Heart left ventricle (tissue), 16 donors: ENCODE data around the gene SGPP2. TPM values are rescaled to one million over a fixed set of nuclear protein-coding genes. Genes with fewer than 3 reads are reported as not detected.

Experiments
- ATAC-seq, 4 donors: fragments of 200-7000 bp; cut with Tn5 transposase; one replicate each; pipeline ENCODE4 v1.9.1; 2020 to 2022; ENCODE audit warnings: moderate library complexity in 4 of 4, mild to moderate bottlenecking in 3 of 4, moderate number of reproducible peaks in 1 of 4
- DNase-seq, 5 donors: peaks; one replicate each; pipeline ENCODE4 v3.0.0-alpha.2; 2020
- H3K27ac ChIP-seq, 12 donors: fragments of 200-600 bp; sonication (generic) in 4 of 12; one replicate each; pipeline versions ENCODE4 v1.5.0 to v1.8.0; 2016 to 2022; ENCODE audit warnings: mild to moderate bottlenecking in 2 of 12
- H3K27me3 ChIP-seq, 9 donors: fragments of 200-600 bp; sonication (generic) in 2 of 9; one replicate each; pipeline versions ENCODE4 v1.5.1 to v1.8.0; 2016 to 2022; ENCODE audit warnings: mild to moderate bottlenecking in 3 of 9
- H3K36me3 ChIP-seq, 9 donors: fragments of 200-600 bp; sonication (generic) in 2 of 9; one replicate each; pipeline versions ENCODE4 v1.5.0 to v1.8.0; 2018 to 2022; ENCODE audit warnings: mild to moderate bottlenecking in 2 of 9
- H3K4me1 ChIP-seq, 12 donors: fragments of 200-600 bp; sonication (generic) in 4 of 12; one replicate each; pipeline versions ENCODE4 v1.5.0 to v1.8.0; 2016 to 2022; ENCODE audit warnings: mild to moderate bottlenecking in 3 of 12
- H3K4me3 ChIP-seq, 12 donors: fragments of 200-600 bp; sonication (generic) in 4 of 12; one replicate each; pipeline versions ENCODE4 v1.5.0 to v1.8.0; 2017 to 2022; ENCODE audit warnings: mild to moderate bottlenecking in 9 of 12, moderate library complexity in 4 of 12
- H3K9me3 ChIP-seq, 12 donors: fragments of 200-600 bp; sonication (generic) in 4 of 12; one replicate each; pipeline versions ENCODE4 v1.5.0 to v1.8.0; 2016 to 2022; ENCODE audit warnings: mild to moderate bottlenecking in 1 of 12
- POLR2A ChIP-seq, 2 donors: fragments of 450-650 bp; IDR thresholded peaks; one replicate each; pipeline ENCODE4 v1.6.1; 2017; ENCODE audit warnings: antibody characterized with exemption in 2 of 2, mild to moderate bottlenecking in 2 of 2, moderate library complexity in 2 of 2
- WGBS, 4 donors: extraction: QIAGEN DNeasy Blood & Tissue Kit in 2 of 4; methylation state at CpG; one replicate each; pipeline versions ENCODE4 v1.1.5 to v1.1.7; 2013 to 2018; 5-methylcytosine and 5-hydroxymethylcytosine counted together
- intact Hi-C, 10 donors: fragments of 100-400 bp; cut with DNase I; formaldehyde crosslinking; loops; one replicate each; pipeline versions ENCODE4 v1.11.1 to v1.14.2; 2022
- long read RNA-seq, 3 donors: library from polyadenylated mRNA; unstranded; transcript quantifications; one replicate each; pipeline ENCODE4 v2.0.0, GENCODE V29; 2020 to 2021
- polyA plus RNA-seq, 2 donors: library from polyadenylated mRNA; stranded (reverse); fragments of 200-250 nt; gene quantifications; one replicate each; pipeline ENCODE4 v1.2.3, GENCODE V29; 2013
- total RNA-seq, 9 donors: library from RNA; depleted of rRNA in 2 of 9; stranded (reverse); fragments of >200 nt in 2 of 9; fragmentation: NEBNext Ultra II Directional in 3 of 9; extraction: Animal tissue kit (Norgen Biotek cat#: 25700) in 3 of 9; gene quantifications; one replicate each; pipeline versions ENCODE4 v1.1.0 to v1.2.4, GENCODE V29; 2016 to 2023
- TF ChIP-seq, protein P1 (sequence below), 12 donors: fragments of 200-600 bp; sonication (generic) in 4 of 12; IDR thresholded peaks; one replicate each; pipeline versions ENCODE4 v1.5.0 to v1.8.0; 2018 to 2022; ENCODE audit warnings: antibody characterized with exemption in 12 of 12, mild to moderate bottlenecking in 5 of 12
- donor health status: ischemic (EF 13 %, LVEDD 7.1; RV severe dilation, severe dysfunction).
- donor health status: healthy with polysubstance abuse.
- donor health status: DM: no; HTN: yes; CAD: no.
- donor health status: DM: no; HTN: no; CAD: no.
- donor health status: ischemic (EF 25% LVEDD 6.9; RV normal size, moderate dysfunction).
- donor health status: ischemic (EF 25% LVEDD 5.7; RV mildly dilated, moderate dysfunction).
- donor health status: healthy.
- donor health status: DM: yes; HTN: yes; CAD: no.
- donor health status: ischemic (EF 35%, LVEDD 5.7; RV mildly dilated, moderate dysfunction).
- donor health status: nonischemic (EF 11% LVEDD 7.7; RV severe dilation, severe dysfunction).
- donor health status: DM: yes; HTN: yes; CAD: no.
- donor health status: PGD.
- donor health status: ischemic (EF 29% LVEDD 5.4; RV normal size, mild dysfunction).
- donor health status: nonischemic (EF 23%, LVEDD 6.1; RV moderate dilation, normal function).

Gene SGPP2, protein sequence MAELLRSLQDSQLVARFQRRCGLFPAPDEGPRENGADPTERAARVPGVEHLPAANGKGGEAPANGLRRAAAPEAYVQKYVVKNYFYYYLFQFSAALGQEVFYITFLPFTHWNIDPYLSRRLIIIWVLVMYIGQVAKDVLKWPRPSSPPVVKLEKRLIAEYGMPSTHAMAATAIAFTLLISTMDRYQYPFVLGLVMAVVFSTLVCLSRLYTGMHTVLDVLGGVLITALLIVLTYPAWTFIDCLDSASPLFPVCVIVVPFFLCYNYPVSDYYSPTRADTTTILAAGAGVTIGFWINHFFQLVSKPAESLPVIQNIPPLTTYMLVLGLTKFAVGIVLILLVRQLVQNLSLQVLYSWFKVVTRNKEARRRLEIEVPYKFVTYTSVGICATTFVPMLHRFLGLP
- total RNA-seq (10 to 100 TPM in 7 of 9 donors, 1 to 10 TPM in 2; 4.7 to 25.8 (median 12.4) TPM), polyA plus RNA-seq (10 to 100 TPM in 1 of 2 donors, 1 to 10 TPM in 1; 1.6 to 13.6 TPM)
- long read RNA-seq, donor 1, transcript SGPP2-201 (5 exons, 3,336 nt): major isoform, 8 of 11 reads
- long read RNA-seq, donor 1, partial matches to known transcripts: 0 of 11 reads
- long read RNA-seq, donor 1, other reads (novel, unspliced or antisense): 3 of 11 reads
- long read RNA-seq, donor 2, partial matches to known transcripts: 1 of 5 reads
- long read RNA-seq, donor 2, other reads (novel, unspliced or antisense): 0 of 5 reads
- long read RNA-seq, donor 3, transcript SGPP2-201 (5 exons, 3,336 nt): major isoform, 8 of 16 reads
- long read RNA-seq, donor 3, partial matches to known transcripts: 1 of 16 reads
- long read RNA-seq, donor 3, other reads (novel, unspliced or antisense): 7 of 16 reads

GRCh38 chr2:222424276-222424728 is at the start of gene SGPP2:
SGPP2 (plus strand) TSS chr2:222424543; CDS start chr2:222424603, 60 bp downstream.
- H3K9me3 ChIP-seq: no peaks in the 10 kb centered on the region
- peaks cover 0 to 42% (median 10%) of the 10 kb centered on the region in 9 donors for H3K27me3 ChIP-seq
- H3K36me3 ChIP-seq: no peaks in the 10 kb centered on the region
- peak within 1 kb of the TSS; percentile 43 to 72 (median 60) for H3K4me3 ChIP-seq
- TF ChIP-seq, protein P1, sequence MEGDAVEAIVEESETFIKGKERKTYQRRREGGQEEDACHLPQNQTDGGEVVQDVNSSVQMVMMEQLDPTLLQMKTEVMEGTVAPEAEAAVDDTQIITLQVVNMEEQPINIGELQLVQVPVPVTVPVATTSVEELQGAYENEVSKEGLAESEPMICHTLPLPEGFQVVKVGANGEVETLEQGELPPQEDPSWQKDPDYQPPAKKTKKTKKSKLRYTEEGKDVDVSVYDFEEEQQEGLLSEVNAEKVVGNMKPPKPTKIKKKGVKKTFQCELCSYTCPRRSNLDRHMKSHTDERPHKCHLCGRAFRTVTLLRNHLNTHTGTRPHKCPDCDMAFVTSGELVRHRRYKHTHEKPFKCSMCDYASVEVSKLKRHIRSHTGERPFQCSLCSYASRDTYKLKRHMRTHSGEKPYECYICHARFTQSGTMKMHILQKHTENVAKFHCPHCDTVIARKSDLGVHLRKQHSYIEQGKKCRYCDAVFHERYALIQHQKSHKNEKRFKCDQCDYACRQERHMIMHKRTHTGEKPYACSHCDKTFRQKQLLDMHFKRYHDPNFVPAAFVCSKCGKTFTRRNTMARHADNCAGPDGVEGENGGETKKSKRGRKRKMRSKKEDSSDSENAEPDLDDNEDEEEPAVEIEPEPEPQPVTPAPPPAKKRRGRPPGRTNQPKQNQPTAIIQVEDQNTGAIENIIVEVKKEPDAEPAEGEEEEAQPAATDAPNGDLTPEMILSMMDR (IDR thresholded peaks at IDR 0.05): no peak
- no peak for TF ChIP-seq POLR2A (IDR thresholded peaks at IDR 0.05)
- intact Hi-C loops: loop anchor here in 1 of 10 donors (10.0 kb wide), 1 partner anchor 150 kb away; no protein-coding TSS in a partner anchor
- DNase-seq (peak in 1 of 5 donors; percentile 63), ATAC-seq (peak in 2 of 4 donors; percentile 40 to 54)
- peak within 1 kb of the TSS in 6 of 12 donors; percentile 7 to 55 (median 18) for H3K27ac ChIP-seq
- WGBS, 4 donors: 1 to 2% (median 1%) methylated on average over 16 to 61 of the region's 61 CpGs
- peaks cover 0 to 17% (median 0%) of the 10 kb centered on the region in 12 donors for H3K4me1 ChIP-seq

GRCh38 chr2:222375798-222376197 is 48.5 kb upstream of the SGPP2 start:
- Histone ChIP-seq H3K36me3 (no peaks in the 10 kb centered on the region), H3K27ac (no peak overlapping the region), H3K9me3 (peaks cover 0 to 25% (median 2%) of the 10 kb centered on the region in 12 donors), H3K4me3 (no peak overlapping the region), H3K4me1 (no peaks in the 10 kb centered on the region), H3K27me3 (no peaks in the 10 kb centered on the region)
- WGBS, 4 donors: 81 to 95% (median 89%) methylated on average over 1 of the region's 1 CpG
- no peak for DNase-seq
- ATAC-seq: no peak
- intact Hi-C loops: no loop called here
- no peak for TF ChIP-seq POLR2A (IDR thresholded peaks at IDR 0.05)
- TF ChIP-seq, protein P1 (IDR thresholded peaks at IDR 0.05): no peak

DNA sequence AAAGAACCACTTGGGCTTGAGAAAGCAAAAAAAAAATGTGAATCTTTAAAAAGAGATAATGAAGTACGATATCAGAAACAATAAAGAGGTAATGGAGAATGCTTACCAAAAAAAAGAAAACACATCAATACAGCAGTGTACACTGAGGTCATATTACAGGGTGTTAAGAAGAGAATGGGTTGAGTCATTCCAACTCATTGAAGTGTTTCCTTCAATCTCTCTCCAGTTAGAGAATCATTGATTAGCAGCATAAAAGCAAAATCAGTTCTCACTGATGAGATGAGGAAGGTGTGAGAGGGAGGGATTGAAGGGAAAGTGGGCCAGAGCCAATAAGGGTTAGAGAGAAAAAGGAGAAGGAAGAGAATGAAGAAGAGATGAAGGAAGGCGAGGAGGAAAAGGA is 43.9 kb upstream of the SGPP2 start:
- peaks cover 0 to 4% (median 0%) of the 10 kb centered on the region in 12 donors for H3K9me3 ChIP-seq
- ATAC-seq: no peak
- WGBS, 4 donors: 83 to 88% (median 84%) methylated on average over 2 of the region's 2 CpGs
- no peak for TF ChIP-seq POLR2A (IDR thresholded peaks at IDR 0.05)
- TF ChIP-seq, protein P1 (IDR thresholded peaks at IDR 0.05): no peak
- no peaks in the 10 kb centered on the region for H3K36me3 ChIP-seq
- H3K4me3 ChIP-seq: no peak overlapping the region
- peaks cover 0 to 11% (median 0%) of the 10 kb centered on the region in 12 donors for H3K4me1 ChIP-seq
- no peak for DNase-seq
- intact Hi-C loops: no loop called here
- H3K27ac ChIP-seq: no peak overlapping the region
- H3K27me3 ChIP-seq: no peaks in the 10 kb centered on the region

DNA sequence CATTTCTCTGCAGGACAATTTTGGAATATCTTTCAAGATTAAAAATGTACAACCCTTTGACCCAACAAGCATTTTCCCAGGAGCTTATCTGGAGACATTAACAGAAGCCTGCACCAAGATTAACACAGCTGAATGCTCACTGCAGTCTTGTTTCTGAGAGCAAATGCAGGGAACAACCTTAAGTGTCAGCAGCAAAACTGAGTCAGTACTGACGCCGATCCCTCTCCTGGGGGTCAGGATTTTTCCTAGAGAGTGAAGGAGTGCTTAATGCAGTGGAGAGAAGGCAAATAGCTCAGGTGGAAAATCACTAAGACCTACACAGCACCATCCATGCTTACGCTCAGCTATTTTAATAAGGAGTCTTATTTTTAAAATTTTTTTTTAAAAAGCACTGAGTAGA is 42.8 kb upstream of the SGPP2 start:
- DNase-seq (no peak), ATAC-seq (no peak)
- no peaks in the 10 kb centered on the region for H3K36me3 ChIP-seq
- intact Hi-C loops: no loop called here
- peaks cover 0 to 4% (median 0%) of the 10 kb centered on the region in 12 donors for H3K9me3 ChIP-seq
- WGBS, 4 donors: 32 to 57% (median 42%) methylated on average over 3 of the region's 3 CpGs
- no peak overlapping the region for H3K4me3 ChIP-seq
- peaks cover 0 to 11% (median 0%) of the 10 kb centered on the region in 12 donors for H3K4me1 ChIP-seq
- no peaks in the 10 kb centered on the region for H3K27me3 ChIP-seq
- no peak overlapping the region for H3K27ac ChIP-seq
- TF ChIP-seq, protein P1 (IDR thresholded peaks at IDR 0.05): no peak
- no peak for TF ChIP-seq POLR2A (IDR thresholded peaks at IDR 0.05)
